GM12878 (cell line): Measurements from ENCODE around the gene CDC25C. TPM values are rescaled to one million over a fixed set of nuclear protein-coding genes. Genes with fewer than 3 reads are reported as not detected.

Experiments
- ATAC-seq: fragments of 200-7000 bp; cut with Tn5 transposase; 3 replicates; pipeline ENCODE4 v1.9.1; 2020; ENCODE audit warnings: mild to moderate bottlenecking, moderate library complexity
- BruUV-seq: library from RNA; stranded (reverse); fragments of 400-500 nt; replicated peaks from 2 replicates; lab custom pipeline; 2021; lab: Mats Ljungman, UMichigan
- CTCF ChIA-PET: fragments of 300-600 bp; sonication (Branson Sonifier 250); formaldehyde crosslinking; extraction: SDS; loops from one replicate; lab custom pipeline; 2021; ENCODE audit warnings: inconsistent platforms; lab: Yijun Ruan, JAX
- POLR2A ChIA-PET: fragments of 350-600 bp; formaldehyde crosslinking; extraction: SDS; loops from one replicate; lab custom pipeline; 2021; ENCODE audit warnings: inconsistent platforms; lab: Charles Lee
- RAD21 ChIA-PET: fragments of 300-600 bp; sonication (Branson Sonifier 250); formaldehyde crosslinking; loops from one replicate; lab custom pipeline; 2023; ENCODE audit warnings: antibody characterized with exemption; ENCODE audit not compliant: unreplicated experiment; lab: Charles Lee
- SMC1A ChIA-PET: fragments of 300-600 bp; sonication (Branson Sonifier 250); formaldehyde crosslinking; loops from one replicate; lab custom pipeline; 2023; ENCODE audit not compliant: unreplicated experiment, uncharacterized antibody; lab: Charles Lee
- DNase-seq: peaks from one replicate; pipeline ENCODE4 v3.0.0-alpha.2; 2011; ENCODE audit warnings: low read depth, low spot score
- FAIRE-seq: peaks from 3 replicates; lab custom pipeline; 2011; peaks lifted over from hg19 to GRCh38; lab: Jason Lieb, UNC
- H2AFZ ChIP-seq: 2 replicates; pipeline ENCODE4 v1.6.0; 2011; ENCODE audit warnings: low read depth, low read length, control low read depth; ENCODE audit not compliant: control insufficient read depth
- H3K27ac ChIP-seq: 2 replicates; pipeline ENCODE4 v1.5.1; 2011; ENCODE audit warnings: control low read depth; ENCODE audit not compliant: control insufficient read depth, insufficient read depth
- H3K27me3 ChIP-seq, 2 experiments: replicated peaks in 1 of 2; 2 replicates each; pipeline versions ENCODE4 v1.6.0 to v1.6.1; 2011; ENCODE audit warnings: low read length in 1 of 2; ENCODE audit not compliant: control insufficient read depth in 2 of 2, insufficient read depth in 2 of 2
- H3K36me3 ChIP-seq, 2 experiments: 2 replicates each; pipeline ENCODE4 v1.5.1; 2011; ENCODE audit warnings: low read length in 1 of 2; ENCODE audit not compliant: control insufficient read depth in 2 of 2, insufficient read depth in 2 of 2
- H3K4me1 ChIP-seq: 2 replicates; pipeline ENCODE4 v1.6.1; 2011; ENCODE audit warnings: mild to moderate bottlenecking, low read length, moderate library complexity, mixed read lengths; ENCODE audit not compliant: control insufficient read depth, insufficient read depth
- H3K4me2 ChIP-seq: 2 replicates; pipeline ENCODE4 v1.6.0; 2011; ENCODE audit warnings: control low read depth; ENCODE audit not compliant: control insufficient read depth, insufficient read depth
- H3K4me3 ChIP-seq: fragments of 200-600 bp; sonication (generic); 2 replicates; pipeline ENCODE4 v1.5.1; 2016
- H3K79me2 ChIP-seq: 2 replicates; pipeline ENCODE4 v1.6.0; 2011; ENCODE audit warnings: low read length; ENCODE audit not compliant: control insufficient read depth, insufficient read depth
- H3K9ac ChIP-seq: 2 replicates; pipeline ENCODE4 v1.8.0; 2011; ENCODE audit warnings: low read length, control low read depth, mixed read lengths; ENCODE audit not compliant: control insufficient read depth, insufficient read depth
- H3K9me3 ChIP-seq: replicated peaks from 3 replicates; pipeline ENCODE4 v1.5.1; 2011; ENCODE audit warnings: mild to moderate bottlenecking, low read length; ENCODE audit not compliant: control insufficient read depth, insufficient read depth
- H4K20me1 ChIP-seq: 2 replicates; pipeline ENCODE4 v1.6.0; 2011; ENCODE audit not compliant: control insufficient read depth, insufficient read depth
- BCL11A ChIP-seq: IDR thresholded peaks from 2 replicates; pipeline ENCODE4 v1.6.1; 2011; ENCODE audit warnings: low read depth, low read length
- FOS ChIP-seq: IDR thresholded peaks from 3 replicates; pipeline ENCODE4 v1.6.1; 2011; ENCODE audit warnings: borderline replicate concordance; ENCODE audit not compliant: insufficient read length; ENCODE audit errors: extremely low read depth
- MYB ChIP-seq: fragments of 150-350 bp; IDR thresholded peaks from 2 replicates; pipeline ENCODE4 v1.6.1; 2014; ENCODE audit warnings: mild to moderate bottlenecking, low read depth, low read length, borderline replicate concordance
- SKIL ChIP-seq: fragments of 450-650 bp; IDR thresholded peaks from 2 replicates; pipeline ENCODE4 v1.6.1; 2017; ENCODE audit warnings: mild to moderate bottlenecking, low read depth, inconsistent platforms; ENCODE audit not compliant: poor library complexity, severe bottlenecking
- SMARCA5 ChIP-seq: fragments of 450-650 bp; IDR thresholded peaks from 2 replicates; pipeline ENCODE4 v1.6.1; 2017; ENCODE audit warnings: mild to moderate bottlenecking
- SP1 ChIP-seq: IDR thresholded peaks from one replicate; pipeline ENCODE4 v1.6.1; 2011; ENCODE audit warnings: low read depth, low read length
- ZBED1 ChIP-seq: IDR thresholded peaks from 2 replicates; pipeline ENCODE4 v1.6.1; 2016; ENCODE audit warnings: borderline replicate concordance
- ZNF274 ChIP-seq: IDR thresholded peaks from one replicate; pipeline ENCODE4 v1.8.0; 2011; ENCODE audit not compliant: insufficient read length, insufficient read depth
- ZNF384 ChIP-seq: IDR thresholded peaks from 2 replicates; pipeline ENCODE4 v1.6.1; 2012; ENCODE audit warnings: low read depth, mild to moderate bottlenecking, low read length, improper control_type of control experiment, borderline replicate concordance
- WGBS: methylation state at CpG from one replicate; pipeline ENCODE4 v1.1.6; 2016; ENCODE audit warnings: low lambda C conversion rate; ENCODE audit not compliant: insufficient replicate concordance, insufficient coverage; ENCODE audit errors: missing lambda C conversion rate; 5-methylcytosine and 5-hydroxymethylcytosine counted together
- in situ Hi-C: fragments of 300-500 bp; cut with MboI; formaldehyde crosslinking; loops from 9 replicates; pipeline ENCODE4 v1.14.3; 2018; ENCODE audit warnings: mixed read lengths
- intact Hi-C: fragments of 100-400 bp; cut with micrococcal nuclease; formaldehyde crosslinking; loops from one replicate; pipeline ENCODE4 v1.14.2; 2022; ENCODE audit not compliant: unreplicated experiment
- polyA plus RNA-seq, 11 experiments: library from polyadenylated mRNA; depleted of rRNA in 4 of 11; unstranded in 6 of 11; stranded (reverse) in 5 of 11; fragments of >200 nt; fragmentation: Nextera tagmentation in 4 of 11; fragmentation: Illumina TruSeq in 1 of 11; extraction: Ambion mirVana in 4 of 11; extraction: Trizol in 1 of 11; gene quantifications; 1 replicate in 1 of 11; 2 replicates in 10 of 11; pipeline versions ENCODE4 v1.2.1 to v1.2.3, GENCODE V29; 2011 to 2016; ENCODE audit warnings: inconsistent platforms in 2 of 11, missing spikeins in 2 of 11, low read depth in 1 of 11
- total RNA-seq, 4 experiments: library from RNA; depleted of rRNA in 3 of 4; stranded (reverse); fragments of >200 nt in 3 of 4; fragmentation: Illumina TruSeq in 1 of 4; extraction: Trizol in 1 of 4; gene quantifications; 2 replicates each; pipeline versions ENCODE4 v1.2.1 to v1.2.3, GENCODE V29; 2013 to 2021
- TF ChIP-seq, protein P1 (sequence below): fragments of 450-650 bp; IDR thresholded peaks from 2 replicates; pipeline ENCODE4 v1.6.1; 2016; ENCODE audit warnings: mild to moderate bottlenecking
- TF ChIP-seq, protein P2 (sequence below): IDR thresholded peaks from 2 replicates; pipeline ENCODE4 v1.6.1; 2012; ENCODE audit warnings: low read length, inconsistent platforms
- TF ChIP-seq, protein P3 (sequence below): fragments of 450-650 bp; formaldehyde crosslinking; IDR thresholded peaks from 2 replicates; pipeline ENCODE4 v1.5.0; 2022; ENCODE audit warnings: mild to moderate bottlenecking, missing genetic modification characterization
- TF ChIP-seq, protein P4 (sequence below): fragments of 450-650 bp; IDR thresholded peaks from 2 replicates; pipeline ENCODE4 v1.6.1; 2014; ENCODE audit warnings: mild to moderate bottlenecking

CDC25C gene
- total and polyA plus RNA-seq, 10 of the 15 experiments (the other 5 are each of a cell fraction or from before 2014, with no cell fraction given) = 9.2 to 30.7 (median 14.9) TPM

DNA sequence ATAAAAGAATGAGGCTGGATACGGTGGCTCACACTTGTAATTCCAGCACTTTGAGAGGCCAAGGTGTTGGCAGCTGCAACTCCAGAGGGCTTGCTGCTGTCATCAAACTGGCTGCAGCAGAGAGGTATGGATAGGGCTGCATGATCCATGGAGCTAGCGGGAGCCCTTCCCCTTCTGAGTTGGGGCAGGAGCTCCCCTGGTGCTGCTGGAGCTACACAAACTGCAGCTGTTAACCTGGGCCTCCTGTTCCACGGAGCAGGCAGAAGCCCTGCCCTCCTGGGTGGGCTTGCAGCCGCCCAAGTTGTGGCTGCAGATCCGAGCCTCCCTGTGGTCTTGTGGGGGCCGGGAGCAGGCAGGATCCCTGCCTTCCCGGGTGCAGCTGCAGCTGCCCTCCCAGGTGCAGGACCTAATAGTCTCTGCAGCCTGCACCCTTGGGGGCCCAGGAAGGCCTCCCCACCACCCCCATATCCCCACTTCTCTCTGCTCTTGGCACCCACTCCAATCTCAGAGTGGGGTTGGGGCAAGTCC is 15.8 kb downstream of the CDC25C start:
- Histone ChIP-seq H3K27ac (no peak overlapping the region), H3K79me2 (no peaks in the 10 kb centered on the region), H2AFZ (no peak overlapping the region), H3K27me3 (no peaks in the 10 kb centered on the region), H3K4me1 (no peaks in the 10 kb centered on the region), H3K4me3 (no peak overlapping the region), H4K20me1 (no peaks in the 10 kb centered on the region), H3K9me3 (no peaks in the 10 kb centered on the region), H3K4me2 (no peak overlapping the region), H3K36me3 (peaks cover 0 to 5% of the 10 kb centered on the region in 2 experiments; a peak in 2 of 4 replicates), H3K9ac (no peak overlapping the region)
- 93% methylated on average over 7 of the region's 7 CpGs for WGBS
- in situ Hi-C loops (no loop called here), intact Hi-C loops (no loop called here)
- no TSS peak for BruUV-seq
- no peak for ATAC-seq
- ChIA-PET SMC1A (no interaction called here), POLR2A (interaction anchor here (0.5 kb wide), 1 partner anchor 139 kb away, joined by 5 read pairs; no protein-coding TSS in a partner anchor), RAD21 (no interaction called here), CTCF (no interaction called here)
- no peak for DNase-seq
- no peak for FAIRE-seq
- TF ChIP-seq, protein P1, sequence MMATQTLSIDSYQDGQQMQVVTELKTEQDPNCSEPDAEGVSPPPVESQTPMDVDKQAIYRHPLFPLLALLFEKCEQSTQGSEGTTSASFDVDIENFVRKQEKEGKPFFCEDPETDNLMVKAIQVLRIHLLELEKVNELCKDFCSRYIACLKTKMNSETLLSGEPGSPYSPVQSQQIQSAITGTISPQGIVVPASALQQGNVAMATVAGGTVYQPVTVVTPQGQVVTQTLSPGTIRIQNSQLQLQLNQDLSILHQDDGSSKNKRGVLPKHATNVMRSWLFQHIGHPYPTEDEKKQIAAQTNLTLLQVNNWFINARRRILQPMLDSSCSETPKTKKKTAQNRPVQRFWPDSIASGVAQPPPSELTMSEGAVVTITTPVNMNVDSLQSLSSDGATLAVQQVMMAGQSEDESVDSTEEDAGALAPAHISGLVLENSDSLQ = no peak
- no peak for TF ChIP-seq ZBED1
- no peak for TF ChIP-seq SP1
- no peak for TF ChIP-seq SMARCA5
- TF ChIP-seq, protein P2, sequence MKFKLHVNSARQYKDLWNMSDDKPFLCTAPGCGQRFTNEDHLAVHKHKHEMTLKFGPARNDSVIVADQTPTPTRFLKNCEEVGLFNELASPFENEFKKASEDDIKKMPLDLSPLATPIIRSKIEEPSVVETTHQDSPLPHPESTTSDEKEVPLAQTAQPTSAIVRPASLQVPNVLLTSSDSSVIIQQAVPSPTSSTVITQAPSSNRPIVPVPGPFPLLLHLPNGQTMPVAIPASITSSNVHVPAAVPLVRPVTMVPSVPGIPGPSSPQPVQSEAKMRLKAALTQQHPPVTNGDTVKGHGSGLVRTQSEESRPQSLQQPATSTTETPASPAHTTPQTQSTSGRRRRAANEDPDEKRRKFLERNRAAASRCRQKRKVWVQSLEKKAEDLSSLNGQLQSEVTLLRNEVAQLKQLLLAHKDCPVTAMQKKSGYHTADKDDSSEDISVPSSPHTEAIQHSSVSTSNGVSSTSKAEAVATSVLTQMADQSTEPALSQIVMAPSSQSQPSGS = no peak
- TF ChIP-seq BCL11A = no peak
- TF ChIP-seq ZNF384 = no peak
- TF ChIP-seq, protein P3, sequence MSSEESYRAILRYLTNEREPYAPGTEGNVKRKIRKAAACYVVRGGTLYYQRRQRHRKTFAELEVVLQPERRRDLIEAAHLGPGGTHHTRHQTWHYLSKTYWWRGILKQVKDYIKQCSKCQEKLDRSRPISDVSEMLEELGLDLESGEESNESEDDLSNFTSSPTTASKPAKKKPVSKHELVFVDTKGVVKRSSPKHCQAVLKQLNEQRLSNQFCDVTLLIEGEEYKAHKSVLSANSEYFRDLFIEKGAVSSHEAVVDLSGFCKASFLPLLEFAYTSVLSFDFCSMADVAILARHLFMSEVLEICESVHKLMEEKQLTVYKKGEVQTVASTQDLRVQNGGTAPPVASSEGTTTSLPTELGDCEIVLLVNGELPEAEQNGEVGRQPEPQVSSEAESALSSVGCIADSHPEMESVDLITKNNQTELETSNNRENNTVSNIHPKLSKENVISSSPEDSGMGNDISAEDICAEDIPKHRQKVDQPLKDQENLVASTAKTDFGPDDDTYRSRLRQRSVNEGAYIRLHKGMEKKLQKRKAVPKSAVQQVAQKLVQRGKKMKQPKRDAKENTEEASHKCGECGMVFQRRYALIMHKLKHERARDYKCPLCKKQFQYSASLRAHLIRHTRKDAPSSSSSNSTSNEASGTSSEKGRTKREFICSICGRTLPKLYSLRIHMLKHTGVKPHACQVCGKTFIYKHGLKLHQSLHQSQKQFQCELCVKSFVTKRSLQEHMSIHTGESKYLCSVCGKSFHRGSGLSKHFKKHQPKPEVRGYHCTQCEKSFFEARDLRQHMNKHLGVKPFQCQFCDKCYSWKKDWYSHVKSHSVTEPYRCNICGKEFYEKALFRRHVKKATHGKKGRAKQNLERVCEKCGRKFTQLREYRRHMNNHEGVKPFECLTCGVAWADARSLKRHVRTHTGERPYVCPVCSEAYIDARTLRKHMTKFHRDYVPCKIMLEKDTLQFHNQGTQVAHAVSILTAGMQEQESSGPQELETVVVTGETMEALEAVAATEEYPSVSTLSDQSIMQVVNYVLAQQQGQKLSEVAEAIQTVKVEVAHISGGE (CRISPR knock-in tag) = no peak
- TF ChIP-seq, protein P4, sequence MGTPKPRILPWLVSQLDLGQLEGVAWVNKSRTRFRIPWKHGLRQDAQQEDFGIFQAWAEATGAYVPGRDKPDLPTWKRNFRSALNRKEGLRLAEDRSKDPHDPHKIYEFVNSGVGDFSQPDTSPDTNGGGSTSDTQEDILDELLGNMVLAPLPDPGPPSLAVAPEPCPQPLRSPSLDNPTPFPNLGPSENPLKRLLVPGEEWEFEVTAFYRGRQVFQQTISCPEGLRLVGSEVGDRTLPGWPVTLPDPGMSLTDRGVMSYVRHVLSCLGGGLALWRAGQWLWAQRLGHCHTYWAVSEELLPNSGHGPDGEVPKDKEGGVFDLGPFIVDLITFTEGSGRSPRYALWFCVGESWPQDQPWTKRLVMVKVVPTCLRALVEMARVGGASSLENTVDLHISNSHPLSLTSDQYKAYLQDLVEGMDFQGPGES = no peak
- TF ChIP-seq SKIL = no peak
- TF ChIP-seq MYB = no peak
- no peak for TF ChIP-seq ZNF274
- no peak for TF ChIP-seq FOS
